GM10266 (cell line): ENCODE results near the gene ENO1.
A peak's percentile ranks its signal among the peaks of the same experiment; 100 is the strongest.

ENCODE experiments used
- DNase-seq: peaks from one replicate; pipeline ENCODE4 v3.0.0; 2012; ENCODE audit errors: extremely low spot score
- CTCF ChIP-seq: IDR thresholded peaks from 2 replicates; pipeline ENCODE4 v1.5.1; 2012; ENCODE audit warnings: mild to moderate bottlenecking, low read depth; ENCODE audit not compliant: control insufficient read depth, insufficient read depth; ENCODE audit errors: missing control alignments

Gene ENO1

GRCh38 chr1:8873506-8874229 lies 4.8 kb downstream of the ENO1 start:
- TF ChIP-seq CTCF: no peak
- DNase-seq: no peak

DNA sequence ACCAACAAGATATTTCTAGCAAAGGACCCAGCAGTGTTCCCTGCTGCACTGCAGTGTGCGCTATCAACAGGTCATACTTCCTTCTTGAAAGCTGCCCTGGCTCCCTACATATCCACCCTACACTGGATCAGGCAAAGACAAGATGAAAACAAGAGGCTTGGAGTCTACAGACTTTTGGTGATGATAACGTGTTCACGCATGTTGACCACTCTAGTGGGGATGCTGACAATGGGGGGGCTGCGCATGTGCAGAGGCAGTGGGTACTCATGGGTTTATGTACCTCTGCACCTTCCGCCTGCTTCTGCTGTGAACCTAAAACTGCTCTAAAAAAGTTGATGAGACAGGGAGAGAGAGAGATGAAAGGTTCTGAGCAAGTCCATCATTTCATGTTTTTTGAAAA lies 5.5 kb downstream of the ENO1 start:
- TF ChIP-seq CTCF: no peak
- DNase-seq: no peak

DNA sequence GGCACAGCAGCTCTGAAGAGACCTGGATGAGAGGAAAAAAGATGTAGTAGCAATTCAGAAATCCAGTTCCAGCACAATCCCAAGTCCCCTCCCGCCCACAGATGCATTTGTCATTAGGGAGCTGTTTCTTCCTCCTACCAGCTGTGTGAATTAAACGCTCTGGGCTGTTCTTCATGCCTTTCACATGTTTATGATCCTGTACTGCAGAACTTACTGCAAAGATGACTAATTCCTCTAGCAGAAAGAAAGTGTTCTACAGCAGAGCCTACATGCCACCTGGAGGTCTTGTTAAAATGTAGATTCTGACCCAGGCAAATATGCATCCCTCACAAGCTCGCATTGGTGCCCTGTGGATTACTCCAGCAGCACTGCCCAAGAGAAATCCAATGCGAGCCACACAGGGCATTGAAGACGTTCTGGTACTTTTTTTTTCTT lies 6.5 kb downstream of the ENO1 start:
- no peak for DNase-seq
- TF ChIP-seq CTCF: no peak

GRCh38 chr1:8871539-8871935 lies 6.9 kb downstream of the ENO1 start:
- peak; percentile 21 for TF ChIP-seq CTCF
- DNase-seq: no peak

DNA sequence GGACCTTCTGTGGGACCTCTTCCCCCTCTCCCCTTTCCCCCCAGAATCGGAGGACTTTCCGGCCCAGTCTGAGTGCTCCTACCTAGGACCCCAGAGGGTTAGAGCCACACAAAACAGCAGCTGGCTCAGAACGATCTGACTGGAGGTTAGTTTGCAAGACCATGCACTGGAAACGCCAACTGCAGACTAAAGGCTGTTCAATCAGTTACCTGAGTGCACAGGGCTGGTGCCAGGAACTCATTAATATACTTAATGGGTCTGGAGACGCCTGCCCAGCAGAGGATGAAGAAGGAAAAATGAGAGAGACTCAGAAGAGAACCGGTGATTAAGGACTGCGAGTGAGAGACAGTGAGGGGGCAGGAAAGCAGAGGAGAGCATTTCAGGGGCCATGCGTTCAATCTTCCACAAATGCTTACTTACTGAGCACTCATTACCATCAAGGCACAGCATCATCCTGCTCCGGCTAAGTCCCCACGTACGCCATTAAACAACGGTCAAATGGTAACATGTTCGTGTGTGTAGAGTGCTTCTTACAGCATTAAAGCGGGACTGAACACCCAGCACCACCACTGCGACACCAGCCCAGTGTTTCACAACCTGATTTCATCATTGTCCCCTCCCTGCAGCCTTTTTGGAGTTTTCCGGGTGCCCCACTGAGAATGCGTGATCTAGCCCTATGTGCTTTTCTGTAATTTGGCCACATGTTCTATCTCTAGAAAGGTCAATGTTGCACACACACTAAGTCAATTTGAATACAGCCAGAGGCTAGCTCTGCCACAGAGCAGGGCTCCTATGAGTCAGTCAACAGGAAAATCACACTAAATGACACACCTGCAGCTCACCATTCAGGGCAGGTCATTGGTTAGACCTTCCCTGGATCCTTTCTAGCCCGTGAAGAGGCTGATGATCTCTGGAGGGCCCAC lies 7.6 kb downstream of the ENO1 start:
- TF ChIP-seq CTCF: no peak
- DNase-seq: no peak

DNA sequence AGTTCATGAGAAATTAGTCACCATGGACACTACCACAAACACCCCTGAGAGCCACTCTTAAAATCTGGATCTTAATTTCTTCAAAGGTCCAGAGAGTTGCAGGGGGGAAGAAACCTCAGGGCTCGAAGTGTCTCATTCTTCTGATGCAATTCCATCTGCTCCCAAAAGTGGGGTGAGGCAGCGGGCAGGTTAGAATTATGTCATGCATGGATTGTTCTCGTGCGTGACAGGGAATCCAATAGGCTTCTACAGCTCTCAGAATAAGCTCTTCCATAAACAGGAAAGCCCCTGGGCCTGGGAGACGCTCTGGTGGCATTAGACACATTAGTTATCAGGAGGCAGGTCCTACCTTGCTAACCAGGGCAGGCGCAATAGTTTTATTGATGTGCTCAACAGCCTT lies 8.4 kb downstream of the ENO1 start:
- TF ChIP-seq CTCF: no peak
- no peak for DNase-seq
